ENCODE measurements around the gene STAT1. TPM values are rescaled to one million over a fixed set of nuclear protein-coding genes. Genes with fewer than 3 reads are reported as not detected.
A peak's percentile ranks its signal among the peaks of the same experiment; 100 is the strongest.

Gene STAT1
- total and polyA plus RNA-seq, 5 experiments from 2014 or later = 62.8 to 231 (median 154) TPM

GRCh38 chr2:191029280-191029950, 15.4 kb upstream of the STAT1 start:
- DNase-seq = no peak
- Mint-ChIP-seq H3K4me3 (peak overlapping the region in 6 of 10 donors; percentile 1 to 53 (median 12)), H3K36me3 (peaks cover 5 to 70% (median 22%) of the 10 kb centered on the region in 3 donors), H3K9me3 (no peaks in the 10 kb centered on the region), H3K4me1 (peaks cover 13 to 44% (median 40%) of the 10 kb centered on the region in 4 donors), H3K27ac (peak overlapping the region; percentile 51 to 86 (median 74)), H3K27me3 (no peaks in the 10 kb centered on the region)
- POLR2A ChIA-PET = interaction anchor here (1.5 kb wide), 1 partner anchor 16 kb away, joined by 8 read pairs; the partner anchor contains the start of gene STAT1
- no peak for ATAC-seq

GRCh38 chr2:191026377-191026776, 12.4 kb upstream of the STAT1 start:
- Mint-ChIP-seq H3K27me3 (no peaks in the 10 kb centered on the region), H3K9me3 (no peaks in the 10 kb centered on the region), H3K4me1 (peaks cover 13 to 46% (median 41%) of the 10 kb centered on the region in 4 donors), H3K4me3 (peak overlapping the region in 1 of 10 donors; percentile 5), H3K36me3 (peaks cover 5 to 44% (median 13%) of the 10 kb centered on the region in 3 donors), H3K27ac (peak overlapping the region; percentile 7 to 86 (median 70))
- DNase-seq (no peak), ATAC-seq (no peak)
- POLR2A ChIA-PET = interaction anchor here (0.7 kb wide), 1 partner anchor 20 kb away, joined by 3 read pairs; no protein-coding TSS in a partner anchor

GRCh38 chr2:191025135-191025534, 11.2 kb upstream of the STAT1 start:
- H3K27ac Mint-ChIP-seq = peak overlapping the region; percentile 10 to 86 (median 72)
- no peaks in the 10 kb centered on the region for H3K9me3 Mint-ChIP-seq
- peaks cover 5 to 31% (median 11%) of the 10 kb centered on the region in 3 donors for H3K36me3 Mint-ChIP-seq
- POLR2A ChIA-PET = interaction anchor here (0.8 kb wide), 1 partner anchor 27 kb away, joined by 3 read pairs; no protein-coding TSS in a partner anchor
- peaks cover 11 to 35% (median 32%) of the 10 kb centered on the region in 4 donors for H3K4me1 Mint-ChIP-seq
- ATAC-seq = no peak
- DNase-seq = no peak
- no peak overlapping the region for H3K4me3 Mint-ChIP-seq
- H3K27me3 Mint-ChIP-seq = peaks cover 0 to 1% (median 0%) of the 10 kb centered on the region in 5 donors

GRCh38 chr2:191023235-191023679, 9.3 kb upstream of the STAT1 start:
- POLR2A ChIA-PET = interaction anchor here (0.6 to 2.2 kb wide), 9 partner anchors 9 to 625 kb away, joined by 3 to 21 read pairs (median 4); partner anchors contain the start of genes STAT1 and STAT4
- H3K27ac Mint-ChIP-seq = no peak overlapping the region
- H3K9me3 Mint-ChIP-seq = no peaks in the 10 kb centered on the region
- H3K36me3 Mint-ChIP-seq = peaks cover 0 to 16% (median 4%) of the 10 kb centered on the region in 3 donors
- DNase-seq (peak in 3 of 10 donors; percentile 36 to 53 (median 45)), ATAC-seq (peak; percentile 24 to 30)
- peaks cover 0 to 2% (median 0%) of the 10 kb centered on the region in 5 donors for H3K27me3 Mint-ChIP-seq
- no peak overlapping the region for H3K4me3 Mint-ChIP-seq
- H3K4me1 Mint-ChIP-seq = peaks cover 9 to 33% (median 30%) of the 10 kb centered on the region in 4 donors

GRCh38 chr2:191020742-191021381, 6.9 kb upstream of the STAT1 start:
- Mint-ChIP-seq H3K27ac (no peak overlapping the region), H3K27me3 (peaks cover 0 to 2% (median 0%) of the 10 kb centered on the region in 5 donors), H3K36me3 (peaks cover 0 to under 1% (median 0%) of the 10 kb centered on the region in 3 donors), H3K4me3 (no peak overlapping the region), H3K4me1 (peaks cover 12 to 39% (median 25%) of the 10 kb centered on the region in 4 donors), H3K9me3 (peaks cover 0 to 12% (median 0%) of the 10 kb centered on the region in 9 donors)
- peak in 1 of 10 donors; percentile 11 for DNase-seq
- POLR2A ChIA-PET = interaction anchor here (0.6 to 2.5 kb wide), 14 partner anchors 8 to 657 kb away, joined by 3 to 22 read pairs (median 4); partner anchors contain the start of genes GLS, NABP1 and STAT4
- peak; percentile 2 to 21 for ATAC-seq

- Mint-ChIP-seq H3K9me3 (peaks cover 0 to 12% (median 0%) of the 10 kb centered on the region in 9 donors), H3K4me1 (peaks cover 12 to 38% (median 22%) of the 10 kb centered on the region in 4 donors), H3K27me3 (peaks cover 0 to 2% (median 0%) of the 10 kb centered on the region in 5 donors), H3K36me3 (peaks cover 0 to 2% (median 0%) of the 10 kb centered on the region in 3 donors), H3K4me3 (no peak overlapping the region), H3K27ac (no peak overlapping the region)
- peak; percentile 84 to 95 (median 94) for DNase-seq
- POLR2A ChIA-PET = interaction anchor here (0.6 to 2.5 kb wide), 17 partner anchors 8 to 613 kb away, joined by 3 to 22 read pairs (median 3); partner anchors contain the start of genes GLS and STAT4
- ATAC-seq = peak; percentile 75 to 83
Observed at GRCh38 chr2:191020221-191020741, 6.3 kb upstream of the STAT1 start.

GRCh38 chr2:191019376-191019775, 5.4 kb upstream of the STAT1 start:
- peaks cover 0 to 2% (median 0%) of the 10 kb centered on the region in 5 donors for H3K27me3 Mint-ChIP-seq
- peaks cover 0 to 2% (median 0%) of the 10 kb centered on the region in 3 donors for H3K36me3 Mint-ChIP-seq
- H3K4me1 Mint-ChIP-seq = peaks cover 10 to 31% (median 18%) of the 10 kb centered on the region in 4 donors
- peak overlapping the region in 1 of 10 donors; percentile 17 for H3K4me3 Mint-ChIP-seq
- peaks cover 0 to 12% (median 0%) of the 10 kb centered on the region in 9 donors for H3K9me3 Mint-ChIP-seq
- peak overlapping the region in 5 of 10 donors; percentile 48 to 85 (median 68) for H3K27ac Mint-ChIP-seq
- DNase-seq (no peak), ATAC-seq (no peak)
- POLR2A ChIA-PET = interaction anchor here (0.6 to 2.5 kb wide), 8 partner anchors 11 to 612 kb away, joined by 3 to 22 read pairs (median 3); partner anchors contain the start of genes GLS and STAT4

GRCh38 chr2:191018643-191019119, 4.7 kb upstream of the STAT1 start:
- ATAC-seq = no peak
- peaks cover 0 to 2% (median 0%) of the 10 kb centered on the region in 3 donors for H3K36me3 Mint-ChIP-seq
- POLR2A ChIA-PET = interaction anchor here (2.4 kb wide), 1 partner anchor 138 kb away, joined by 22 read pairs; the partner anchor contains the start of gene GLS
- H3K9me3 Mint-ChIP-seq = peaks cover 0 to 12% (median 0%) of the 10 kb centered on the region in 9 donors
- peaks cover 0 to 2% (median 0%) of the 10 kb centered on the region in 5 donors for H3K27me3 Mint-ChIP-seq
- H3K4me1 Mint-ChIP-seq = peaks cover 10 to 29% (median 17%) of the 10 kb centered on the region in 4 donors
- peak overlapping the region in 8 of 10 donors; percentile 52 to 81 (median 70) for H3K4me3 Mint-ChIP-seq
- DNase-seq = no peak
- H3K27ac Mint-ChIP-seq = peak overlapping the region in 8 of 10 donors; percentile 63 to 91 (median 86)

- Mint-ChIP-seq H3K4me1 (peaks cover 10 to 29% (median 17%) of the 10 kb centered on the region in 4 donors), H3K36me3 (peaks cover 0 to 2% (median 0%) of the 10 kb centered on the region in 3 donors), H3K27ac (peak overlapping the region in 7 of 10 donors; percentile 11 to 91 (median 70)), H3K4me3 (peak overlapping the region in 5 of 10 donors; percentile 52 to 72 (median 69)), H3K27me3 (peaks cover 0 to 2% (median 0%) of the 10 kb centered on the region in 5 donors), H3K9me3 (peaks cover 0 to 12% (median 0%) of the 10 kb centered on the region in 9 donors)
- ATAC-seq = no peak
- POLR2A ChIA-PET = no interaction called here
- DNase-seq = no peak
Observed at GRCh38 chr2:191018048-191018447, 4.1 kb upstream of the STAT1 start.

GRCh38 chr2:191015831-191016230, 1.9 kb upstream of the STAT1 start:
- Mint-ChIP-seq H3K4me3 (peak overlapping the region in 1 of 10 donors; percentile 17), H3K27ac (peak overlapping the region in 2 of 10 donors; percentile 24 to 74), H3K4me1 (peaks cover 11 to 40% (median 23%) of the 10 kb centered on the region in 4 donors), H3K36me3 (peaks cover 0 to 8% (median 7%) of the 10 kb centered on the region in 3 donors), H3K27me3 (peaks cover 0 to 2% (median 0%) of the 10 kb centered on the region in 5 donors), H3K9me3 (peaks cover 0 to 12% (median 0%) of the 10 kb centered on the region in 9 donors)
- DNase-seq = no peak
- no peak for ATAC-seq
- POLR2A ChIA-PET = interaction anchor here (0.8 kb wide), 1 partner anchor 135 kb away, joined by 3 read pairs; no protein-coding TSS in a partner anchor

- no peak for DNase-seq
- POLR2A ChIA-PET = interaction anchor here (1.4 to 1.6 kb wide), 3 partner anchors 8 to 140 kb away, joined by 4 to 21 read pairs (median 4); no protein-coding TSS in a partner anchor
- peaks cover 0 to 12% (median 0%) of the 10 kb centered on the region in 9 donors for H3K9me3 Mint-ChIP-seq
- H3K27ac Mint-ChIP-seq = no peak overlapping the region
- peaks cover 0 to 10% (median 10%) of the 10 kb centered on the region in 3 donors for H3K36me3 Mint-ChIP-seq
- H3K4me3 Mint-ChIP-seq = no peak overlapping the region
- H3K27me3 Mint-ChIP-seq = peaks cover 0 to 2% (median 0%) of the 10 kb centered on the region in 5 donors
- no peak for ATAC-seq
- peaks cover 13 to 44% (median 25%) of the 10 kb centered on the region in 4 donors for H3K4me1 Mint-ChIP-seq
Observed at GRCh38 chr2:191015239-191015638, 1.3 kb upstream of the STAT1 start.
